ENCODE measurements around the gene ABHD2.

DNA sequence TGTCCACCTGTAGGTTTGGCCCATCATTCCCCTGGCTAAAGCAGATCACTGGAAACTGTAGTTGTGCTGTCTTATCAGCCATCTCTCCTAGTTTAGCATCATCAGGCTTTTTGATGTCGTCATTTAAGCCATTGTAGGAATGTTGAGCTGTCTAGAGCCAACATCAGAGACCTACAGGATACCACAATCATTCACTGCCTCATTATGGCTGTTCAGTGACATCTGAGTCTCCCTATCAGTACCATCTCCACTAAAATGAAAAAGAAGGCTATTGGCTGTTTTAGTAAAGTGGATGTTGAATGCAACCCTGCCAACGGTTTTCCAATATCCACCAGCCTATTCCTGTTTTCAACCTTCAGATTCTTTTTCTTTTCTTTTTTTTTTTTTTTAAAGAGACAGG lies 103.9 kb downstream of the ABHD2 start:
- TF ChIP-seq, protein P1, sequence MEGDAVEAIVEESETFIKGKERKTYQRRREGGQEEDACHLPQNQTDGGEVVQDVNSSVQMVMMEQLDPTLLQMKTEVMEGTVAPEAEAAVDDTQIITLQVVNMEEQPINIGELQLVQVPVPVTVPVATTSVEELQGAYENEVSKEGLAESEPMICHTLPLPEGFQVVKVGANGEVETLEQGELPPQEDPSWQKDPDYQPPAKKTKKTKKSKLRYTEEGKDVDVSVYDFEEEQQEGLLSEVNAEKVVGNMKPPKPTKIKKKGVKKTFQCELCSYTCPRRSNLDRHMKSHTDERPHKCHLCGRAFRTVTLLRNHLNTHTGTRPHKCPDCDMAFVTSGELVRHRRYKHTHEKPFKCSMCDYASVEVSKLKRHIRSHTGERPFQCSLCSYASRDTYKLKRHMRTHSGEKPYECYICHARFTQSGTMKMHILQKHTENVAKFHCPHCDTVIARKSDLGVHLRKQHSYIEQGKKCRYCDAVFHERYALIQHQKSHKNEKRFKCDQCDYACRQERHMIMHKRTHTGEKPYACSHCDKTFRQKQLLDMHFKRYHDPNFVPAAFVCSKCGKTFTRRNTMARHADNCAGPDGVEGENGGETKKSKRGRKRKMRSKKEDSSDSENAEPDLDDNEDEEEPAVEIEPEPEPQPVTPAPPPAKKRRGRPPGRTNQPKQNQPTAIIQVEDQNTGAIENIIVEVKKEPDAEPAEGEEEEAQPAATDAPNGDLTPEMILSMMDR (IDR thresholded peaks at IDR 0.05; ENCODE audit: low read depth, low read length, poor library complexity, severe bottlenecking) = no peak
- no peak for TF ChIP-seq EZH2phosphoT487 (IDR thresholded peaks at IDR 0.05; ENCODE audit: borderline replicate concordance, low read length)

Measured in DOHH2 (cell line).